ENCODE results near the gene ZNF668. TPM values are rescaled to one million over a fixed set of nuclear protein-coding genes. Genes with fewer than 3 reads are reported as not detected.

The ZNF668 gene
- total and polyA plus RNA-seq, 2 of the 4 experiments (the other 2 are of a cell fraction), result 4.5 to 11.6 TPM

- Histone ChIP-seq H3K4me1 (ENCODE audit: control insufficient read depth, insufficient read depth, low read length) (no peaks in the 10 kb centered on the region), H2AK5ac (ENCODE audit: low read depth, low read length) (no peak overlapping the region), H3K23ac (ENCODE audit: low read depth, low read length) (no peak overlapping the region), H2AK9ac (replicated peaks; ENCODE audit: low read depth, low read length, poor library complexity) (no peak overlapping the region), H4K20me1 (ENCODE audit: insufficient read depth, low read length) (peaks cover 19% of the 10 kb centered on the region), H3K18ac (ENCODE audit: low read depth, low read length) (no peak overlapping the region), H3K9me3 (ENCODE audit: control insufficient read depth, insufficient read depth, low read length) (no peaks in the 10 kb centered on the region), H3K14ac (replicated peaks; ENCODE audit: low read depth, low read length) (no peak overlapping the region), H4K5ac (ENCODE audit: low read depth, low read length) (no peak overlapping the region), H2BK20ac (ENCODE audit: low read depth, low read length) (no peak overlapping the region), H2BK120ac (ENCODE audit: low read depth, low read length) (no peak overlapping the region), H3K36me3 (ENCODE audit: control insufficient read depth, insufficient read depth, low read length) (peaks cover 70% of the 10 kb centered on the region), H4K8ac (ENCODE audit: low read depth in 2 of 2, low read length in 2 of 2) (no peak overlapping the region), H3K27me3 (ENCODE audit: control insufficient read depth, insufficient read depth, low read length) (no peaks in the 10 kb centered on the region), H3K9me1 (ENCODE audit: insufficient read depth, low read length) (peaks cover 2% of the 10 kb centered on the region; the same call in 1 of the 2 replicates), H3K4me2 (ENCODE audit: low read depth, low read length) (no peak overlapping the region), H3K56ac (ENCODE audit: extremely low read depth, insufficient read depth, low read length) (no peak overlapping the region), H3K79me1 (ENCODE audit: low read depth in 1 of 2, low read length in 2 of 2) (peaks cover 18 to 65% of the 10 kb centered on the region in 2 experiments), H3K9ac (ENCODE audit: low read depth, low read length) (no peak overlapping the region), H3K4me3 (ENCODE audit: insufficient read depth, low read depth, low read length) (no peak overlapping the region), H3K27ac (ENCODE audit: insufficient read depth, low read length) (no peak overlapping the region), H4K91ac (ENCODE audit: insufficient read depth, low read depth, low read length) (no peak overlapping the region), H3K4ac (ENCODE audit: low read depth, low read length) (no peak overlapping the region), H2BK5ac (ENCODE audit: low read depth, low read length, poor library complexity, severe bottlenecking) (no peak overlapping the region), H2BK15ac (ENCODE audit: low read depth, low read length) (no peak overlapping the region), H2AFZ (replicated peaks; ENCODE audit: low read length, poor library complexity) (no peak overlapping the region)
- ATAC-seq (ENCODE audit: low read depth), result no peak
- in situ Hi-C loops (cut with MboI; ENCODE audit: low sequenced_read_pairs) (loop anchor here (10.0 kb wide), 1 partner anchor 386 kb away; no protein-coding TSS in a partner anchor), intact Hi-C loops (cut with micrococcal nuclease) (loop anchor here (10.0 kb wide), 1 partner anchor 124 kb away; the partner anchor contains the start of gene SETD1A), dilution Hi-C loops (cut with HindIII; ENCODE audit: low sequenced_read_pairs, unreplicated experiment) (no loop called here)
- TF ChIP-seq ELK1 (IDR thresholded peaks at IDR 0.05; ENCODE audit: borderline replicate concordance, low read depth, low read length) (no peak), MAFK (IDR thresholded peaks at IDR 0.05; ENCODE audit: low read depth, low read length) (no peak), CHD1 (IDR thresholded peaks at IDR 0.05; ENCODE audit: low read depth, low read length) (no peak), RCOR1 (IDR thresholded peaks at IDR 0.05; ENCODE audit: insufficient replicate concordance, low read length) (no peak), MXI1 (IDR thresholded peaks at IDR 0.05; ENCODE audit: borderline replicate concordance, low read depth, low read length) (no peak), FOS (IDR thresholded peaks at IDR 0.05; ENCODE audit: low read depth, low read length) (no peak)
- no peak for DNase-seq
- 93% methylated on average over 10 of the region's 15 CpGs; no CpG with 5 or more reads in 1 of the 2 experiments for WGBS, 2 experiments (ENCODE audit: extremely low coverage in 2 of 2, insufficient read length in 1 of 2)
- BruUV-seq (replicated peaks), result no TSS peak
- ChIA-PET CTCF (no interaction called here), POLR2A (ENCODE audit: unreplicated experiment) (interaction anchor here (0.7 kb wide), 1 partner anchor 391 kb away, joined by 3 read pairs; no protein-coding TSS in a partner anchor)
These were observed 4.7 kb upstream of the ZNF668 start for GRCh38 chr16:31078597-31079341.

Data from IMR-90 (cell line).